Calu3 (cell line): ENCODE data around the gene SNX30. TPM values are rescaled to one million over a fixed set of nuclear protein-coding genes. Genes with fewer than 3 reads are reported as not detected.

Source experiments
- BruUV-seq: library from RNA; stranded (reverse); fragments of 400-500 nt; replicated peaks from 2 replicates; lab custom pipeline; 2021; lab: Mats Ljungman, UMichigan
- CTCF ChIA-PET: fragments of 300-600 bp; sonication (Branson Sonifier 250); formaldehyde crosslinking; loops from one replicate; lab custom pipeline; 2022; ENCODE audit warnings: antibody characterized with exemption; lab: Charles Lee
- DNase-seq: peaks from one replicate; pipeline ENCODE4 v3.0.0; 2022
- H3K27ac Mint-ChIP-seq: one replicate; pipeline ENCODE4 v1.8.0; 2022; ENCODE audit warnings: mixed read lengths; ENCODE audit not compliant: unreplicated experiment
- H3K27me3 Mint-ChIP-seq: one replicate; pipeline ENCODE4 v1.8.0; 2022; ENCODE audit warnings: mixed read lengths; ENCODE audit not compliant: unreplicated experiment
- H3K36me3 Mint-ChIP-seq: one replicate; pipeline ENCODE4 v1.8.0; 2022; ENCODE audit warnings: mild to moderate bottlenecking, moderate library complexity, mixed read lengths; ENCODE audit not compliant: insufficient read depth, unreplicated experiment
- H3K4me1 Mint-ChIP-seq: one replicate; pipeline ENCODE4 v1.8.0; 2022; ENCODE audit warnings: mild to moderate bottlenecking, low read depth, mixed read lengths; ENCODE audit not compliant: unreplicated experiment
- H3K4me3 Mint-ChIP-seq: one replicate; pipeline ENCODE4 v1.8.0; 2022; ENCODE audit warnings: mild to moderate bottlenecking, low read depth, moderate library complexity, mixed read lengths; ENCODE audit not compliant: unreplicated experiment
- H3K9me3 Mint-ChIP-seq: one replicate; pipeline ENCODE4 v1.8.0; 2022; ENCODE audit warnings: low read depth, mixed read lengths; ENCODE audit not compliant: unreplicated experiment
- CTCF ChIP-seq: fragments of 200-600 bp; IDR thresholded peaks from one replicate; pipeline ENCODE4 v1.8.0; 2022; ENCODE audit warnings: antibody characterized with exemption; ENCODE audit not compliant: unreplicated experiment
- intact Hi-C: fragments of 100-400 bp; cut with micrococcal nuclease; formaldehyde crosslinking; loops from one replicate; pipeline ENCODE4 v1.10.0; 2022; ENCODE audit not compliant: unreplicated experiment
- total RNA-seq: library from RNA; stranded (reverse); gene quantifications from 2 replicates; pipeline ENCODE4 v1.2.3, GENCODE V29; 2022

SNX30 gene
- total RNA-seq, 1 experiment from 2014 or later, result 8.7 TPM

DNA sequence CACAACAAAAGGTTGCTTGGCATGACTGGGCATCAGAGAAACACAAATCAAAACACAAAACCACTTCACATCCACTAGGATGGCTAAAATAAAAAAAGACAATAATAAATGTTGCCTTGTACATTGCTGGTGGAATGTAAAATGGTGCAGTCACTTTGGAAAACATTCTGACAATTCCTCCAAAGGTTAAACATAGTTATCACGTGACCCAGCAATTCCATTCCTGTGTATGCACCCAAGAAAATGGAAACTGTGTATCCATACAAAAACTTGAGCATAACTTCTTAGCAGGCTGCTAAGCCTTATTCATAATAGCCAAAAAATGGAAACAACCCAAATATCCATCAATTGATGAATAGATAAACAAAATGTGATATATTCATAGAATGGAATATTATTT is 150.3 kb downstream of the SNX30 start:
- Mint-ChIP-seq H3K4me3 (no peak overlapping the region), H3K9me3 (no peaks in the 10 kb centered on the region), H3K27me3 (peaks cover 9% of the 10 kb centered on the region), H3K27ac (no peak overlapping the region), H3K4me1 (peaks cover 11% of the 10 kb centered on the region), H3K36me3 (no peaks in the 10 kb centered on the region)
- BruUV-seq, result no TSS peak
- intact Hi-C loops, result loop anchor here (5.0 kb wide), 1 partner anchor 184 kb away; the partner anchor contains the start of gene INIP
- no peak for DNase-seq
- TF ChIP-seq CTCF, result no peak
- CTCF ChIA-PET, result no interaction called here

DNA sequence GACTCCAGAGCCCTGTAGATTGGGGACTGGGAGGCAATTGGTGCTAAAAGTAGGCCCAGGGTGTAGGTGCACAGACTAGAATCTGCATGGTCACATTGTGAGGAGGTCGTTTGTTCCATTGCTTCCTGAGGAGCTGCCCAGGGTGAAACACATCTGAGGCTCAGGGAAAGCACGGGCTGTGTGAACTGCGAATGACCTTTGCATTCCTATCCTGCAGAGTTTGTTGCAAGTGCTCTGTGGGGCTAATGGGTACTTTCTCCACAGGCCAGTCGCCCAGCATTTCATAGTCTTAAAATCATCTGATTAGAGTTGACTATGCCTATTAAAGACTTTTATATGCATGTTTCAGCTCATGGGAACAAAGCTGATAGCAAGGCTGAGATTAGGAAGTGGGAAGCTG is 154.5 kb downstream of the SNX30 start:
- Mint-ChIP-seq H3K27me3 (peaks cover 30% of the 10 kb centered on the region), H3K9me3 (no peaks in the 10 kb centered on the region), H3K4me3 (no peak overlapping the region), H3K36me3 (no peaks in the 10 kb centered on the region), H3K27ac (no peak overlapping the region), H3K4me1 (peaks cover 11% of the 10 kb centered on the region)
- no TSS peak for BruUV-seq
- DNase-seq, result no peak
- intact Hi-C loops, result no loop called here
- CTCF ChIA-PET, result interaction anchor here (0.7 kb wide), 1 partner anchor 1028 kb away, joined by 3 read pairs; no protein-coding TSS in a partner anchor
- no peak for TF ChIP-seq CTCF

DNA sequence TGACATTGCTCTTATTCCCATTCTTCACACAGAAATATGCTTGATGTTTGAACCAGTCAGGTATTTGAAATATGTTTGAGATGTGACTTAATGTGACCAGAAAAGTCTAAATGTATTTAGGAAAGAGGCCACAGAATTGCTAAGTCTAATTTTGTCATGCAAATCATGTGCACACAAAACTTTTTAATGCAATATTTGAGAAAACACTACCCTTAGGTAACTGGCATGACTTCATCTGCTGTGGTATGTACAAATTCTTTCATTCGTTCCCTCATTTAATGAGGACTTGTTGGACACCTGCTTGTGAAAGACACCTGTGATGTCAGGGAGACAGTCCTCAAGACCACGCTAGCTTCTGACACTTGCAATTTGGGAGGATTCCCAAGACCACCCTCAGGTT is 161.2 kb downstream of the SNX30 start:
- Mint-ChIP-seq H3K27ac (no peak overlapping the region), H3K4me1 (peaks cover under 1% of the 10 kb centered on the region)
- BruUV-seq, result no TSS peak

GRCh38 chr9:112912636-112913035 is 162.1 kb downstream of the SNX30 start:
- Mint-ChIP-seq H3K27ac (no peak overlapping the region), H3K36me3 (peaks cover 6% of the 10 kb centered on the region), H3K4me1 (peaks cover 10% of the 10 kb centered on the region), H3K4me3 (no peak overlapping the region), H3K9me3 (no peaks in the 10 kb centered on the region), H3K27me3 (peaks cover 14% of the 10 kb centered on the region)
- no TSS peak for BruUV-seq
- CTCF ChIA-PET, result no interaction called here
- intact Hi-C loops, result no loop called here
- DNase-seq, result no peak
- no peak for TF ChIP-seq CTCF

More for the DNA sequence above, 161.2 kb downstream of the SNX30 start:
- intact Hi-C loops, result no loop called here
- Mint-ChIP-seq H3K4me3 (no peak overlapping the region), H3K27me3 (peaks cover 23% of the 10 kb centered on the region), H3K36me3 (no peaks in the 10 kb centered on the region), H3K9me3 (no peaks in the 10 kb centered on the region)
- no peak for TF ChIP-seq CTCF
- CTCF ChIA-PET, result no interaction called here
- DNase-seq, result no peak
